ENCODE results near the gene MALL. TPM values are rescaled to one million over a fixed set of nuclear protein-coding genes. Genes with fewer than 3 reads are reported as not detected.
"Not testable (repeated sequence)": the region's sequence is repeated elsewhere in the genome, so short reads cannot be mapped to it uniquely, and the experiment has no call there.

MALL gene
- total RNA-seq, 1 experiment from 2014 or later: 32.4 TPM

GRCh38 chr2:110114831-110115255 is 779 bp downstream of the MALL start:
- CTCF ChIA-PET: interaction anchor here (0.7 to 1.4 kb wide), 2 partner anchors 17 to 42 kb away, joined by 3 read pairs; no protein-coding TSS in a partner anchor
- Histone ChIP-seq H3K27me3 (ENCODE audit: insufficient read depth, low read depth) (no peaks in the 10 kb centered on the region), H3K4me3 (peak overlapping the region; percentile 70), H3K9me3 (ENCODE audit: insufficient read depth, low read depth) (peaks cover 15% of the 10 kb centered on the region; the same call in 1 of the 2 replicates), H3K79me2 (ENCODE audit: low read depth) (peaks cover 56% of the 10 kb centered on the region), H4K20me1 (ENCODE audit: insufficient read depth) (no peaks in the 10 kb centered on the region), H3F3A (ENCODE audit: insufficient read depth, low read depth) (peaks cover 24% of the 10 kb centered on the region; the same call in 1 of the 2 replicates), H3K36me3 (ENCODE audit: low read depth) (0 out of 2 replicates have a peak, but pooled peaks cover 15% of the 10 kb centered on the region), H3K4me1 (replicated peaks; ENCODE audit: insufficient read depth) (peaks cover 43% of the 10 kb centered on the region), H3K4me2 (peak overlapping the region; percentile 99), H2AFZ (peak overlapping the region; percentile 40; the same call in 1 of the 2 replicates), H3K9me2 (ENCODE audit: insufficient read depth) (no peaks in the 10 kb centered on the region), H3K27ac (peak overlapping the region; percentile 80)
- intact Hi-C loops (cut with micrococcal nuclease; ENCODE audit: unreplicated experiment): loop anchor here (1.0 to 2.0 kb wide), 3 partner anchors 9 to 42 kb away; no protein-coding TSS in a partner anchor
- BruUV-seq (replicated peaks): TSS peak; percentile 80
- TF ChIP-seq CTCF (conservative IDR thresholded peaks at IDR 0.05) (no peak), EZH2 (IDR thresholded peaks at IDR 0.05; ENCODE audit: low read depth) (no peak)
- peak in 1 of 2 experiments; percentile 27 for DNase-seq
- POLR2A ChIA-PET (ENCODE audit: unreplicated experiment): no interaction called here

GRCh38 chr2:110113961-110114591 is 1.5 kb downstream of the MALL start:
- ChIA-PET CTCF (interaction anchor here (0.7 to 1.4 kb wide), 2 partner anchors 16 to 43 kb away, joined by 3 read pairs; no protein-coding TSS in a partner anchor), POLR2A (ENCODE audit: unreplicated experiment) (no interaction called here)
- H3K4me3 ChIP-seq: peak overlapping the region; percentile 70
- peak; percentile 70 to 83 for DNase-seq
- H2AFZ ChIP-seq: 0 out of 2 replicates have a peak overlapping the region, but pooled peaks have one; percentile 40
- 0 out of 2 replicates have a peak, but pooled peaks cover 18% of the 10 kb centered on the region for H3K36me3 ChIP-seq (ENCODE audit: low read depth)
- no peaks in the 10 kb centered on the region for H3K9me2 ChIP-seq (ENCODE audit: insufficient read depth)
- H3K27me3 ChIP-seq (ENCODE audit: insufficient read depth, low read depth): no peaks in the 10 kb centered on the region
- no peak for TF ChIP-seq EZH2 (IDR thresholded peaks at IDR 0.05; ENCODE audit: low read depth)
- TF ChIP-seq CTCF (conservative IDR thresholded peaks at IDR 0.05): peak; percentile 51; the same call in 1 of the 2 replicates
- peaks cover 63% of the 10 kb centered on the region for H3K79me2 ChIP-seq (ENCODE audit: low read depth)
- BruUV-seq (replicated peaks): no TSS peak
- intact Hi-C loops (cut with micrococcal nuclease; ENCODE audit: unreplicated experiment): loop anchor here (2.0 kb wide), 2 partner anchors 35 to 43 kb away; no protein-coding TSS in a partner anchor
- peak overlapping the region; percentile 80 for H3K27ac ChIP-seq
- no peaks in the 10 kb centered on the region for H4K20me1 ChIP-seq (ENCODE audit: insufficient read depth)
- peaks cover 28% of the 10 kb centered on the region; the same call in 1 of the 2 replicates for H3F3A ChIP-seq (ENCODE audit: insufficient read depth, low read depth)
- H3K4me2 ChIP-seq: peak overlapping the region; percentile 99
- H3K9me3 ChIP-seq (ENCODE audit: insufficient read depth, low read depth): peaks cover 15% of the 10 kb centered on the region; the same call in 1 of the 2 replicates
- H3K4me1 ChIP-seq (replicated peaks; ENCODE audit: insufficient read depth): peaks cover 51% of the 10 kb centered on the region

- peaks cover 15% of the 10 kb centered on the region; the same call in 1 of the 2 replicates for H3K9me3 ChIP-seq (ENCODE audit: insufficient read depth, low read depth)
- H2AFZ ChIP-seq; H4K20me1 ChIP-seq (ENCODE audit: insufficient read depth); CTCF ChIA-PET; H3K9me2 ChIP-seq (ENCODE audit: insufficient read depth); DNase-seq; BruUV-seq (replicated peaks); H3K27me3 ChIP-seq (ENCODE audit: insufficient read depth, low read depth); POLR2A ChIA-PET (ENCODE audit: unreplicated experiment); intact Hi-C loops (cut with micrococcal nuclease; ENCODE audit: unreplicated experiment): not testable (repeated sequence)
- H3F3A ChIP-seq (ENCODE audit: insufficient read depth, low read depth): peaks cover 59% of the 10 kb centered on the region
- H3K4me2 ChIP-seq: peak overlapping the region; percentile 75
- peak overlapping the region; percentile 11; the same call in 1 of the 2 replicates for H3K4me3 ChIP-seq
- H3K79me2 ChIP-seq (ENCODE audit: low read depth): peaks cover 90% of the 10 kb centered on the region
- peaks cover 26% of the 10 kb centered on the region; the same call in 1 of the 2 replicates for H3K36me3 ChIP-seq (ENCODE audit: low read depth)
- H3K4me1 ChIP-seq (replicated peaks; ENCODE audit: insufficient read depth): peaks cover 84% of the 10 kb centered on the region
- peak overlapping the region; percentile 100 for H3K27ac ChIP-seq
Measured at GRCh38 chr2:110108291-110108690, 7.3 kb downstream of the MALL start.

All from PC-9 (cell line).